ENCODE data around the gene ITK.

The ITK gene

GRCh38 chr5:157301066-157301465, 120.4 kb downstream of the ITK start:
- FAIRE-seq: no peak
- no peak for DNase-seq (ENCODE audit: insufficient read length, low spot score)
- TF ChIP-seq CTCF (IDR thresholded peaks at IDR 0.05; ENCODE audit: insufficient read depth, missing control alignments): no peak

GRCh38 chr5:157303023-157303422, 122.4 kb downstream of the ITK start:
- TF ChIP-seq CTCF (IDR thresholded peaks at IDR 0.05; ENCODE audit: insufficient read depth, missing control alignments): no peak
- no peak for DNase-seq (ENCODE audit: insufficient read length, low spot score)
- no peak for FAIRE-seq

- no peak for TF ChIP-seq CTCF (IDR thresholded peaks at IDR 0.05; ENCODE audit: insufficient read depth, missing control alignments)
- DNase-seq (ENCODE audit: insufficient read length, low spot score) (no peak), FAIRE-seq (no peak)
These were observed 123.2 kb downstream of the ITK start for GRCh38 chr5:157303667-157304327.

Measured in D721Med (cell line).